Measurements from ENCODE around the gene SEMA3F. TPM values are rescaled to one million over a fixed set of nuclear protein-coding genes. Genes with fewer than 3 reads are reported as not detected.

SEMA3F gene
- total RNA-seq, 1 experiment from 2014 or later: 40.5 TPM

DNA sequence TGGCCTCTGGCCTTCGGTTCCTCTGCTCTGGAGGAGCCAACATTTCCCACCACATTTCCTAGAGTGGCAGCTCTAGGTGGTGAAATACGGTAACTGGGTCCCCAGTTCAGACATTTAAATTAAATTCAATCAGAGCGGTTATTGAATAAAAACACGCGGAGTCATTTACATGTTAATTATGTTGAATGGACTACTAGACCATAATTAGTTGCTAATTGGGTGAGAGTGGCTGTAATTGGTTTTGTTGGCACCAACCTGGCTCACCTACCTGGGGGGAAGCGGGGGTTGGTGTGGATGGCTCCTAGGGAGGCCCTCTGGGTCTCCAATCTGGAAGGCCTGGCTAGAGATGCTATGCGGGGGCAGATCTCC is 12.7 kb downstream of the SEMA3F start:
- H3K4me3 ChIP-seq (ENCODE audit: insufficient read depth, low read depth, low read length): no peak overlapping the region
- no peaks in the 10 kb centered on the region for H3K27me3 ChIP-seq (ENCODE audit: control insufficient read depth, insufficient read depth, low read length)
- DNase-seq: no peak
- peaks cover 3% of the 10 kb centered on the region for H3K36me3 ChIP-seq (replicated peaks; ENCODE audit: control insufficient read depth, insufficient read depth, low read length)

DNA sequence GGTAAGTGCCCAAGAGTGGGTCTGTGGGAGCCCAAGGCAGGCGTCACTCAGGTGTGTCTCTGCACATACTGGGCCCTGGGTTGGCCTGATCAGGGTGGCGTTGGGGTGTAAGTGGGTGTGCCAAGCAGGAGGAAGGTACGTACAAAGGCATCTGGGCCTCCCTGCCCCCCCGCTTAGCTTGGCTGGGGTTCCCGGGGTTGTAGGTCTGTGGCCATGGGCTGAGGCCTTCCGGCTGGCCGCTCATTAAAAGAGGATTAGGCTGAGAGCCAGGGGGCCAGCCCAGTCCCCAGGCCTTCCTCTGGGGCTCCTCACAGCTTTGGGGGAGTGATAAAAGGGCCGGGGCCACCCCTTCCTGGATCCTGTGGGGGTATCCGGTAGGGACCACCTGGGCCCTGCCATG is 13.3 kb downstream of the SEMA3F start:
- DNase-seq: no peak
- no peaks in the 10 kb centered on the region for H3K27me3 ChIP-seq (ENCODE audit: control insufficient read depth, insufficient read depth, low read length)
- peaks cover 2% of the 10 kb centered on the region for H3K36me3 ChIP-seq (replicated peaks; ENCODE audit: control insufficient read depth, insufficient read depth, low read length)
- H3K4me3 ChIP-seq (ENCODE audit: insufficient read depth, low read depth, low read length): no peak overlapping the region

DNA sequence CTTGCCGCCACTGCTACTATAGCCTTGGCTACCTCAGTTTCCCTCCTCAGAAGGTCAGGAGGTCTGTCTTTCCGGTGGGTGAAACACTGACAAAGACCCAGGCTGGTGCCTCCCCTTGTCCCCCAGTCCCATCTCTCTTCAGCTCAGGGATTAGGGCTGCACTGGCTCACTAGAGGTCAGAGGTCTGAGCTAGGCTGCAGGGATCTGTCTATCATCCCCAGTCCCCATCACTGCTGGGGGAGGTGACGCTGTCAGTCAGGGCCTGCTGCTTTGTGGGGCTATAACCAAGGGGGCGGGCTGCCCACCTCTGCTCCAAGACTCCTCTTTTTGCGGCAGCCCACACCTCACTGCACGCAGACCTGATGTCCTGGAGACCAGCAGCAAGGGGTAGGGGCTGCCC is 13.7 kb downstream of the SEMA3F start:
- H3K36me3 ChIP-seq (replicated peaks; ENCODE audit: control insufficient read depth, insufficient read depth, low read length): peaks cover 2% of the 10 kb centered on the region

DNA sequence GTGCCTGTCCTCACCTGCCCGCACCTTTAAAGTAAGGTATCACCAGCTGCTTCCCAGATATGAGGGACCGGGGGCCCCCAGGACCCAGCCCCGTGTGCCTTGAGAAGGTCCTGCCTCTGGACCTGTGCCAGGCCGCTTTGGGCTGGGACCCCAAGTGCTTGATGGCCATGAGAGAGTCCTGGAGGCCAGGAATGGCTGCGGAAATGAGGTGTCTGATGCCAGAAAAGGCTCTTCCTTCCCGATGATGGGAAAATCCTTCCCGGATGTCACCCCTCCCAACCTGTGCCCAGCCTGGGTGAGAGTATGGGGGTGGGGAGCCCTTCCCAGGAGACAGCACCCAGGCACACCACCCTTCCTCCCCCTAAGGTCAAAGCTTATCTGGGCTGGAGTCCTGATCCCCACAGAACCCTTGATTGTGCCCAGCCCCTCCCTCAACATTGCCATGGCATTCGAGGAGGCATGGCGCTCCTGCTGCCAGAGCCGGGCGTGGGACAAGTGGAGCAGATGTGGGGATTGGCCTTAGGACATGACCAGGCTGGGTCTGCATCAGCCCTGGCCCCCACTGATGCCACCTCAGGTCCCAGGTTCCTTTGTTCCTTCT is 14.2 kb downstream of the SEMA3F start:
- Histone ChIP-seq H3K36me3 (replicated peaks; ENCODE audit: control insufficient read depth, insufficient read depth, low read length) (peaks cover 4% of the 10 kb centered on the region), H3K4me3 (ENCODE audit: insufficient read depth, low read depth, low read length) (no peak overlapping the region), H3K27me3 (ENCODE audit: control insufficient read depth, insufficient read depth, low read length) (no peaks in the 10 kb centered on the region)
- DNase-seq: no peak

More for the DNA sequence above, 13.7 kb downstream of the SEMA3F start:
- Histone ChIP-seq H3K27me3 (ENCODE audit: control insufficient read depth, insufficient read depth, low read length) (no peaks in the 10 kb centered on the region), H3K4me3 (ENCODE audit: insufficient read depth, low read depth, low read length) (no peak overlapping the region)
- DNase-seq: no peak

DNA sequence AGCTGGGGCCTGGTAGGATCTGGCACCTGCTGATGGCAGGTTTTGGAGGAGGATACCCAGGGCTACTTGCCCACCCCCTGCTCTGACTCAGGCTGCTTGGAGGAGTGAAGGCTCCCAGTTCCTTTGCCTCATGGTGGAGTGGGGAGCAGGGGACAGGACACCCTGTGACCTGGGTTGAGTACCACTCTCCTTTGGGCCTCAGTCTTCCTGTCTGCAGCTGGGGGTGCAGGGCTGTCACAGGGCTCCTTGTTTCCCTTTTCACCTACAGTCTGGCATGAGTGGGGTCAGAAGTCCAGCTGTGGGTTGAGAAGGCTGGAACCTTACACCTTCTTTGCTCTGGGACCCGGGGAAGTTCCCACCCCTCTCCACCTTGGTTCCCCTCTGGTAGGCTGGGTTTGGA is 14.7 kb downstream of the SEMA3F start:
- H3K27me3 ChIP-seq (ENCODE audit: control insufficient read depth, insufficient read depth, low read length): no peaks in the 10 kb centered on the region
- DNase-seq: no peak
- H3K36me3 ChIP-seq (replicated peaks; ENCODE audit: control insufficient read depth, insufficient read depth, low read length): peaks cover 5% of the 10 kb centered on the region
- no peak overlapping the region for H3K4me3 ChIP-seq (ENCODE audit: insufficient read depth, low read depth, low read length)

GRCh38 chr3:50170689-50171088 is 15.6 kb downstream of the SEMA3F start:
- no peak overlapping the region for H3K4me3 ChIP-seq (ENCODE audit: insufficient read depth, low read depth, low read length)
- no peaks in the 10 kb centered on the region for H3K27me3 ChIP-seq (ENCODE audit: control insufficient read depth, insufficient read depth, low read length)
- DNase-seq: no peak
- H3K36me3 ChIP-seq (replicated peaks; ENCODE audit: control insufficient read depth, insufficient read depth, low read length): peaks cover 11% of the 10 kb centered on the region

DNA sequence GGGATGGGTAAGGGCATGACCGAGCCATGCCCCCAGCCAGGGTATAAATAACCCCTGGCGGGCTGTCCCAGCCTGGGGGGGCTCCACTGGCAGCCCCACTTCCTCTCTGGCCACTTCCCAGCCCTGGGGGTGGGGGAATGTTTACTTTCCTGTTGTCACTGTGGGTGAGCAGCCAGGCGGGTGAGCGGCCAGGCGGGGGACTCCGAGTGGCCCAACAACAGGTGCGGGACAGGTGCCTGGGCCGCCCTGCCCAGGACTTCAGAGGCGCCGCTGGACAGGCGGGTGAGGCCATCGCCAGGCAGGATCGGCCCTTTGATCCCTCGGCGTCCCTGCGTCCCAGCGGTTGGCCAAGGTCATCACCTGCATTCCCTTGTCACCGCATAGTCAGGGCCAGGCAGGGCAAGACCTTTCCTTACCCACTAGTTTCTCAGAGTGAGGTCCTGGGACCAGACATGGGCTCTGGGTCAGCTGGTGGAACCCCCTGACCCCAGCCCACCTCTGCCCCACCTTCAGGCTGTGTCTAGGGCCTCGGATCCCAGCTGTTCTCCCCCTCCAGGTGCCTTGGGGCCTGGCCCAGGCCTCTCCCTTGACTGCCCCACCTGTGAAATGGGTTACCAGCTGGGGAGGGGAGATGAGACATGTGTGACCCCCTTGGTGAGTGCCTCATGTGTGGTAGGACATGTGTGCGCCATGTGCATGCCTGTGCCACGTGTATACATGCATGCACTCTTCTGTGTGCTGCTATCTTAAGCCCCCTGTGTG is 16.6 kb downstream of the SEMA3F start:
- H3K36me3 ChIP-seq (replicated peaks; ENCODE audit: control insufficient read depth, insufficient read depth, low read length): peaks cover 19% of the 10 kb centered on the region
- H3K4me3 ChIP-seq (ENCODE audit: insufficient read depth, low read depth, low read length): no peak overlapping the region
- no peaks in the 10 kb centered on the region for H3K27me3 ChIP-seq (ENCODE audit: control insufficient read depth, insufficient read depth, low read length)
- peak; percentile 73 for DNase-seq

- DNase-seq: no peak
- Histone ChIP-seq H3K4me3 (ENCODE audit: insufficient read depth, low read depth, low read length) (no peak overlapping the region), H3K27me3 (ENCODE audit: control insufficient read depth, insufficient read depth, low read length) (no peaks in the 10 kb centered on the region), H3K36me3 (replicated peaks; ENCODE audit: control insufficient read depth, insufficient read depth, low read length) (peaks cover 23% of the 10 kb centered on the region)
Observed at GRCh38 chr3:50172626-50173220, 17.6 kb downstream of the SEMA3F start.

GRCh38 chr3:50173685-50174516 is 18.8 kb downstream of the SEMA3F start:
- Histone ChIP-seq H3K36me3 (replicated peaks; ENCODE audit: control insufficient read depth, insufficient read depth, low read length) (peaks cover 23% of the 10 kb centered on the region), H3K27me3 (ENCODE audit: control insufficient read depth, insufficient read depth, low read length) (no peaks in the 10 kb centered on the region), H3K4me3 (ENCODE audit: insufficient read depth, low read depth, low read length) (no peak overlapping the region)
- peak; percentile 91 for DNase-seq

DNA sequence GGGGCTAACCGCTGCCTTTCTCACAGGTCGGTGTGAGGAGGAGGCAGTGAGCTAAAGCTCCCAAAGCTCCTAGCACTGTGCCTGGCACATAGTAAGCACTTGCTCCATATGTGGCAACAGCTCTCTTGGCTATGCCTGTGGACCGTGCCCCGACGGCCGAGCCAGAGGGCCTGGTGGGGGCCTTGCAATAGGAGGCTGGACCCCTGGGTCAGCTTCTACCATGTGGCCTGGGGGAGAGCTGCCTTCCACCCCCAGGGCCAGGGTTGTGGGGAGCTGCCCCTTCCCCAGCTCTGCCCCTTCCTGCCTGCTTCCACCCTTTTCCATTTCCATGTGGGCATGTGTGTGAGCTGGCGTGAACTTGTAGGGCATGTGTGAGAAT is 19.4 kb downstream of the SEMA3F start:
- Histone ChIP-seq H3K4me3 (ENCODE audit: insufficient read depth, low read depth, low read length) (no peak overlapping the region), H3K36me3 (replicated peaks; ENCODE audit: control insufficient read depth, insufficient read depth, low read length) (peaks cover 23% of the 10 kb centered on the region), H3K27me3 (ENCODE audit: control insufficient read depth, insufficient read depth, low read length) (no peaks in the 10 kb centered on the region)
- DNase-seq: no peak

DNA sequence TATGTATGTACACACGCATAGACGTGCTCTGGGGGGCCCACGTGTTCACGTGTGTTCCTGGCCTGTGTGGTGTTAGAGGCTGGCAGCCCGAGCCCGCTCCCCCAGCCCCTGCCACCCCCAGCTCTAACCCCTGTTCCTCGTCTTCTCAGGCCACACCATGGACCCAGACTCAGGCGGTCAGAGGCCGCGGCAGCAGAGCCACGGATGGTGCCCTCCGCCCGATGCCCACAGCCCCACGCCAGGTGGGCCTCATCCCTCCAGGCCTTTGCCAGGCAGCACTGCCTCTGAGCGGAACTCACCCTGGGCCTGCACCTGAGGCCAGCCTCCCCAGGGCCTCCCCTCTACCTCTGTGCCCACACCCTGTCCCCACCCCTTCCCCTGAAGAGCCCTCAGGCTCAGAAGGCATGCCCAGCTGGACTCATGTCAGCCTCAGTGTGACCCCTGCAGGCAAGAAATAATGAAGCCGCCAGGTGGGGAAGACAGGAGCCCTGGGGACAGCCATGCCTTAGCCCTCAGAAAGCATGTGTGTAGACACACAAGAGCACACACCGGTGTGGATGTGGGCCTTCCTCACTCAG is 19.9 kb downstream of the SEMA3F start:
- no peak for DNase-seq
- H3K27me3 ChIP-seq (ENCODE audit: control insufficient read depth, insufficient read depth, low read length): no peaks in the 10 kb centered on the region
- no peak overlapping the region for H3K4me3 ChIP-seq (ENCODE audit: insufficient read depth, low read depth, low read length)
- peaks cover 23% of the 10 kb centered on the region for H3K36me3 ChIP-seq (replicated peaks; ENCODE audit: control insufficient read depth, insufficient read depth, low read length)

DNA sequence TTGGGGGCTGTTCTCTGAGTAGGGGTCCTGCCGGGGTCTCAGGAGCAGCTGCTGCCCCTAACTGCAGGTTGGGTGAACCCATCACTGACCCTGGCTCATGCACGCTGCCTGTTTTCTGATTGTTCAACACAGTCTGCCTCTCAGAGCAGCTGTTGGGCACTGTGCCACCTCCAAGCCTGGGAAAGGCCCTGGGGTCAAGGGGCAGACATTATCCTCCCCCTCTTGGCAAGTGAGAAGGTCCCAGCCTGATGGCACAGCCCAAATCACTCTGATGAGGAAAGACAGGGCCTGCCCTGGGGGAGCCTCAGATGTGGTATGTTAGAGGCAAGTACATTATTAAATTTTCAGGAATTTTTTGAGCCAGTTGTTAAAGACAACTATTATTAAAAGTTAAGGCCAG is 22.2 kb downstream of the SEMA3F start:
- Histone ChIP-seq H3K4me3 (ENCODE audit: insufficient read depth, low read depth, low read length) (no peak overlapping the region), H3K36me3 (replicated peaks; ENCODE audit: control insufficient read depth, insufficient read depth, low read length) (peaks cover 27% of the 10 kb centered on the region), H3K27me3 (ENCODE audit: control insufficient read depth, insufficient read depth, low read length) (no peaks in the 10 kb centered on the region)
- no peak for DNase-seq

GRCh38 chr3:50179710-50180109 is 24.6 kb downstream of the SEMA3F start:
- Histone ChIP-seq H3K36me3 (replicated peaks; ENCODE audit: control insufficient read depth, insufficient read depth, low read length) (peaks cover 29% of the 10 kb centered on the region), H3K4me3 (ENCODE audit: insufficient read depth, low read depth, low read length) (no peak overlapping the region), H3K27me3 (ENCODE audit: control insufficient read depth, insufficient read depth, low read length) (no peaks in the 10 kb centered on the region)
- no peak for DNase-seq

GRCh38 chr3:50181985-50182384 is 26.9 kb downstream of the SEMA3F start:
- no peak for DNase-seq
- Histone ChIP-seq H3K36me3 (replicated peaks; ENCODE audit: control insufficient read depth, insufficient read depth, low read length) (peaks cover 26% of the 10 kb centered on the region), H3K27me3 (ENCODE audit: control insufficient read depth, insufficient read depth, low read length) (no peaks in the 10 kb centered on the region), H3K4me3 (ENCODE audit: insufficient read depth, low read depth, low read length) (no peak overlapping the region)
